Erythroblast (primary cell): Measurements from ENCODE around the gene LRRC3B.

Source experiments
- GATA1 ChIP-seq: IDR thresholded peaks from 2 replicates; pipeline ENCODE4 v1.6.1; 2011; ENCODE audit warnings: low read depth, mild to moderate bottlenecking, control low read depth, low read length, moderate library complexity
- POLR2A ChIP-seq: IDR thresholded peaks from 2 replicates; pipeline ENCODE4 v1.6.1; 2011; ENCODE audit warnings: mild to moderate bottlenecking, low read length

DNA sequence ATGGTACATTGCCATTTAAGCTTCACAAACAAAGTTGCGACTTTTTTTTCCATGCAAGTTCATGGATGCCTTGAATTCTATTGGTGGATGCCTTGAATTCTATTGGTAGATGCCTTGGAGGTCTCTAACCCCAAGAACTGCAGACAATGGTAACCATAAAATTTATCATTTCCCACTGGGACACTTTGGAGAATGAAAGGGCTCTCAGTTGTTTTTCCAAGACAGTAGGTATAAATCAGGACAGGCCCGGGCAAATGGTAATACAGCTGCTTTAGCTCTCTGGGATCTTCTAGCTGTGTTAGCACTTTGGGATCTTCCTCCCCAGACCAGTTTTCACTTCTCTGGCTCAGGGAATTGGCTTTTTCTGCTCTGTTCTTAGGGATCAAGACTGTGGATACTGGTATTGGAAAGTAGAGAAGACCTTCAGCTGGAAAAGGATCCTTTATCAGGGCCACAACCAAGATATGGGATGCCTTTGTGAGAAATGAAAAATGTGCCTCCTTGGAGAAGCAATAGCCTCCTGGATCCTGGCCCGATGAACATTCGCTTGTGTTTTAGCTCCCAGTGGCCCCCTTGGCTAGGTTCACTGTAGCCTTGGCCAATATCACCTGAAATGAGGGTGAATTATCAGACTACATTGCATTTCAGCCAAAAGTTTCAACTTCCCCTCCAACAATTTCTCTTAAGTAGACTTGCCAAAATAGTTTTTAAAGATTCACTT lies 8.3 kb downstream of the LRRC3B start:
- TF ChIP-seq POLR2A (no peak), GATA1 (no peak)
